ENCODE measurements around the gene ZDHHC14. TPM values are rescaled to one million over a fixed set of nuclear protein-coding genes. Genes with fewer than 3 reads are reported as not detected.

Gene ZDHHC14
- polyA plus RNA-seq, 1 donor (not counting 4 experiments of a cell fraction or from before 2014, with no cell fraction given) = 6.4 TPM

- no peaks in the 10 kb centered on the region for H3K36me3 ChIP-seq (ENCODE audit: control insufficient read depth in 2 of 2, extremely low read depth in 1 of 2, insufficient read depth in 2 of 2, low read length in 2 of 2)
- H4K20me1 ChIP-seq (ENCODE audit: control insufficient read depth, extremely low read depth, insufficient read depth, low read length) = no peaks in the 10 kb centered on the region
- H3K9ac ChIP-seq (ENCODE audit: control insufficient read depth, extremely low read depth, insufficient read depth, low read length) = no peak overlapping the region
- H3K4me1 ChIP-seq (ENCODE audit: control insufficient read depth, extremely low read depth, insufficient read depth, low read length) = no peaks in the 10 kb centered on the region
- no peaks in the 10 kb centered on the region for H3K79me2 ChIP-seq (ENCODE audit: control insufficient read depth, insufficient read depth, low read length)
- no peak overlapping the region for H3K27ac ChIP-seq (ENCODE audit: control insufficient read depth, insufficient read depth, low read length)
- no peak for TF ChIP-seq CTCF (optimal IDR thresholded peaks at IDR 0.05 in 1 of 3, IDR thresholded peaks at IDR 0.05 in 1 of 3, conservative IDR thresholded peaks at IDR 0.05 in 1 of 3; ENCODE audit: extremely low read depth in 1 of 3, insufficient read depth in 2 of 3, low read length in 3 of 3)
- no peak for TF ChIP-seq EZH2 (IDR thresholded peaks at IDR 0.05; ENCODE audit: low read length)
- FAIRE-seq = no peak
- DNase-seq (ENCODE audit: low read depth, low spot score) = no peak
- dilution Hi-C loops (cut with MboI; ENCODE audit: extremely low pct_ligation_motif_present, low sequenced_read_pairs) = no loop called here
- H3K4me2 ChIP-seq (ENCODE audit: control insufficient read depth, extremely low read depth, insufficient read depth, low read depth, low read length) = no peak overlapping the region
- H3K9me3 ChIP-seq (ENCODE audit: control insufficient read depth, low read depth, low read length) = no peaks in the 10 kb centered on the region
- no peak overlapping the region for H2AFZ ChIP-seq (ENCODE audit: control insufficient read depth, low read length)
- no peaks in the 10 kb centered on the region for H3K9me1 ChIP-seq (ENCODE audit: control insufficient read depth, extremely low read depth, insufficient read depth, low read length)
- H3K27me3 ChIP-seq (ENCODE audit: control insufficient read depth, extremely low read depth, insufficient read depth, low read length) = no peaks in the 10 kb centered on the region
- no peak overlapping the region for H3K4me3 ChIP-seq (ENCODE audit: control insufficient read depth in 2 of 3, extremely low read depth in 1 of 3, insufficient read depth in 2 of 3, low read depth in 1 of 3, low read length in 3 of 3)
Observed at GRCh38 chr6:157558049-157558448, 177.1 kb downstream of the ZDHHC14 start.

- dilution Hi-C loops (cut with MboI; ENCODE audit: extremely low pct_ligation_motif_present, low sequenced_read_pairs) = no loop called here
- Histone ChIP-seq H3K27me3 (ENCODE audit: control insufficient read depth, extremely low read depth, insufficient read depth, low read length) (no peaks in the 10 kb centered on the region), H3K79me2 (ENCODE audit: control insufficient read depth, insufficient read depth, low read length) (no peaks in the 10 kb centered on the region), H4K20me1 (ENCODE audit: control insufficient read depth, extremely low read depth, insufficient read depth, low read length) (no peaks in the 10 kb centered on the region), H3K4me1 (ENCODE audit: control insufficient read depth, extremely low read depth, insufficient read depth, low read length) (no peaks in the 10 kb centered on the region), H3K9me1 (ENCODE audit: control insufficient read depth, extremely low read depth, insufficient read depth, low read length) (no peaks in the 10 kb centered on the region), H3K4me3 (ENCODE audit: control insufficient read depth in 2 of 3, extremely low read depth in 1 of 3, insufficient read depth in 2 of 3, low read depth in 1 of 3, low read length in 3 of 3) (no peak overlapping the region), H3K36me3 (ENCODE audit: control insufficient read depth in 2 of 2, extremely low read depth in 1 of 2, insufficient read depth in 2 of 2, low read length in 2 of 2) (no peaks in the 10 kb centered on the region), H3K4me2 (ENCODE audit: control insufficient read depth, extremely low read depth, insufficient read depth, low read depth, low read length) (no peak overlapping the region), H3K27ac (ENCODE audit: control insufficient read depth, insufficient read depth, low read length) (no peak overlapping the region), H3K9me3 (ENCODE audit: control insufficient read depth, low read depth, low read length) (no peaks in the 10 kb centered on the region), H3K9ac (ENCODE audit: control insufficient read depth, extremely low read depth, insufficient read depth, low read length) (no peak overlapping the region), H2AFZ (ENCODE audit: control insufficient read depth, low read length) (no peak overlapping the region)
- TF ChIP-seq CTCF (optimal IDR thresholded peaks at IDR 0.05 in 1 of 3, IDR thresholded peaks at IDR 0.05 in 1 of 3, conservative IDR thresholded peaks at IDR 0.05 in 1 of 3; ENCODE audit: extremely low read depth in 1 of 3, insufficient read depth in 2 of 3, low read length in 3 of 3) = no peak
- no peak for TF ChIP-seq EZH2 (IDR thresholded peaks at IDR 0.05; ENCODE audit: low read length)
- FAIRE-seq (no peak), DNase-seq (ENCODE audit: low read depth, low spot score) (no peak)
Observed at GRCh38 chr6:157558487-157559200, 177.7 kb downstream of the ZDHHC14 start.
